Upper lobe of left lung (tissue), 4 donors: ENCODE data around the gene AZI2.

Experiments
- POLR2A ChIP-seq, 4 donors: fragments of 450-650 bp; IDR thresholded peaks; one replicate each; pipeline ENCODE4 v1.5.1; 2016 to 2017; ENCODE audit warnings: antibody characterized with exemption in 4 of 4, mild to moderate bottlenecking in 2 of 4
- TF ChIP-seq, protein P1 (sequence below), 6 experiments: fragments of 450-650 bp in 4 of 6; fragments of 200-600 bp in 2 of 6; sonication (generic) in 2 of 6; IDR thresholded peaks; one replicate each; pipeline ENCODE4 v1.5.1; 2016 to 2019; ENCODE audit warnings: antibody characterized with exemption in 6 of 6

DNA sequence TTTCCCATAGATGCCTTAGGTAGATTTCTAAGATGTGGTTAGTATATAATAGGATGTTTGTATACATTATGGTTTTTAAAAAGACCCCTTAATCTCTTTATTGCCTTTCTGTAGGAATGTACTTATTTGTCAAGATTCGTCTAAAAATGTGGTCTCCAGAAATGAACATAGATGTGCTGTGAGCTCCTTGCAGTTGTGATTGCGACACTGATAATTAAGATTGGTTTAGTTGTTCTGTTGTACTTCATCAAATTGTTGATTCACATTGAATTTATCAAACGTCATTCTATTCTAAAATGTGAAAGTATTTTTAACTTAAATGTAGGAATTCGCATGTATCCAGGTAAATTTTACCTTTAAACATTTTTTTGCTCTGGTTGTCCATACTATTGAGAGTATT is 56.0 kb downstream of the AZI2 start:
- TF ChIP-seq POLR2A (IDR thresholded peaks at IDR 0.05): no peak
- TF ChIP-seq, protein P1, sequence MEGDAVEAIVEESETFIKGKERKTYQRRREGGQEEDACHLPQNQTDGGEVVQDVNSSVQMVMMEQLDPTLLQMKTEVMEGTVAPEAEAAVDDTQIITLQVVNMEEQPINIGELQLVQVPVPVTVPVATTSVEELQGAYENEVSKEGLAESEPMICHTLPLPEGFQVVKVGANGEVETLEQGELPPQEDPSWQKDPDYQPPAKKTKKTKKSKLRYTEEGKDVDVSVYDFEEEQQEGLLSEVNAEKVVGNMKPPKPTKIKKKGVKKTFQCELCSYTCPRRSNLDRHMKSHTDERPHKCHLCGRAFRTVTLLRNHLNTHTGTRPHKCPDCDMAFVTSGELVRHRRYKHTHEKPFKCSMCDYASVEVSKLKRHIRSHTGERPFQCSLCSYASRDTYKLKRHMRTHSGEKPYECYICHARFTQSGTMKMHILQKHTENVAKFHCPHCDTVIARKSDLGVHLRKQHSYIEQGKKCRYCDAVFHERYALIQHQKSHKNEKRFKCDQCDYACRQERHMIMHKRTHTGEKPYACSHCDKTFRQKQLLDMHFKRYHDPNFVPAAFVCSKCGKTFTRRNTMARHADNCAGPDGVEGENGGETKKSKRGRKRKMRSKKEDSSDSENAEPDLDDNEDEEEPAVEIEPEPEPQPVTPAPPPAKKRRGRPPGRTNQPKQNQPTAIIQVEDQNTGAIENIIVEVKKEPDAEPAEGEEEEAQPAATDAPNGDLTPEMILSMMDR (IDR thresholded peaks at IDR 0.05): no peak
